Activated CD4-positive, alpha-beta T cell treated with anti-CD3 and anti-CD28 coated beads, Interleukin-2, amount 10 ng/mL, durations not matched to agents 24 days and 14 days (primary cell): ENCODE results near the gene IGSF21. TPM values are rescaled to one million over a fixed set of nuclear protein-coding genes. Genes with fewer than 3 reads are reported as not detected.
"Not testable (repeated sequence)": the region's sequence is repeated elsewhere in the genome, so short reads cannot be mapped to it uniquely, and the experiment has no call there.

Experiments used
- DNase-seq: peaks from one replicate; pipeline ENCODE4 v3.0.0; 2022
- H3K27ac Mint-ChIP-seq: one replicate; pipeline ENCODE4 v1.8.0; 2022; ENCODE audit warnings: mild to moderate bottlenecking, mixed read lengths
- H3K27me3 Mint-ChIP-seq: one replicate; pipeline ENCODE4 v1.8.0; 2022; ENCODE audit warnings: mixed read lengths
- H3K36me3 Mint-ChIP-seq: one replicate; pipeline ENCODE4 v1.8.0; 2022; ENCODE audit warnings: low read depth, mild to moderate bottlenecking, mixed read lengths
- H3K4me1 Mint-ChIP-seq: one replicate; pipeline ENCODE4 v1.8.0; 2021; ENCODE audit warnings: mixed read lengths
- H3K4me3 Mint-ChIP-seq: one replicate; pipeline ENCODE4 v1.8.0; 2022; ENCODE audit warnings: mild to moderate bottlenecking, moderate library complexity, mixed read lengths
- H3K9me3 Mint-ChIP-seq: one replicate; pipeline ENCODE4 v1.8.0; 2021; ENCODE audit warnings: mixed read lengths
- intact Hi-C: fragments of 100-400 bp; cut with micrococcal nuclease; formaldehyde crosslinking; loops from one replicate; pipeline ENCODE4 v1.15.1; 2023
- total RNA-seq: library from RNA; stranded (reverse); gene quantifications from 2 replicates; pipeline ENCODE4 v1.2.3, GENCODE V29; 2022

The IGSF21 gene
- total RNA-seq, 1 donor from 2014 or later: not detected

DNA sequence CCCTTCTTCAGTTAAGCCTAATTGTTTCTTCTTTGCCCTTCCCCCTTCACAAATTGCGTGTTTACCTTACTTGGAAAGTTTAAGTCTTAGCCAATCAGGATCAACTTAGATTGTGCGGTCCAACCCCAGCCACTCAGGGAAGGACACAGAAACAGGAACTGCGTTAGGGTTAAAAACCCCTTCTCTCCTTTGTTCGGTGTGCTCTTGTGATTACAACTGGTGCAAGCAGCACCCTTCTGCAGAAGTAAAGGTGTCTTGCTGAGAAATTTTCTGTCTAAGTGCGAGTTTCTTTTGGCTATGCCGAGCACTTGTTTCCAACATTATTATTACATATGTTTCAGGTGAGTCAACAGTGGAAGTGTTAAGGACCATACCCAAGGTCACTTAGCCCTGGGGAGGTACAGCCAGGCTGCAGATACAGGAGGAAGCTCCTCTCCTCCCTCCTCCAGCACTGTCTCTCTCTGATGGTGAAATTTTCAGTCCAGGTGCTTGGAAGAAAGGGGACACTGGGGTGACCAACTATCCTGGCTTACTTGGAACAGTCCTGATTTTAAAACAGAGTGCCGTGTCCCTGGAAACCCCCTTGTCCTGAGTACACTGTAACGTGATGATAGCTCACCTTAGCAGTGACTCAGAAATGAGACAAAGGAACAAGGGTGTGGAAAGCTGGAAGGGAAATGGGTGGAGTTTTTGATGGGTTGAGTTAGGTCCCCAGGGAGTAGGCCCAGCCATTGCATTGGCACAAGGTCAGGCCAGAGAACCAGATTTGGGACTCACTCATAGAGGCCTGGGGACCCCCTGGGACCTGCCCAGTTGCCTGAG is 304.4 kb downstream of the IGSF21 start:
- no peaks in the 10 kb centered on the region for H3K9me3 Mint-ChIP-seq

DNA sequence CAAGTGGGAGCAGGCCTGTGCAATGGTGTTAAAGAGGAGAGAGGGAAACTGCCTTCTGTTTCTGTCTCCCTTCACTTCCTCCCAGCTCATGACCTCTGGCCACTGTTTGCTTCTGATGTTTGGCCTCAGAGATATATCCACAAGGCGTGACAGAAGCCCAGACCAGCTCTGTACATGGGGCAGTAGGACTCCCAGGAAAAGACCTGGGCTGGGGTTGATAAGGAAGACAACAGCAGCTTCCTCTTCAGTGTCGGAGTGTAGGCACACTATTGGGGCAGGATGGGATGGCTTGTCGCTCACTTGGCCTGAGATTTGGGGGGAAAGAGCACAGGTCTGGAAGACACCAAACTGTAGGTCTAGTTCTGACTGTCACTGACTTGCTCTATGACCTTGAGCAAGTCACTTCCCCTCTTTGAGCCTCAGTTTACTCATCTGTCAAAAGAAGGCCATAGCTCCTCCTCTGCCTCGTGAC is 305.3 kb downstream of the IGSF21 start:
- no peaks in the 10 kb centered on the region for H3K27me3 Mint-ChIP-seq
- intact Hi-C loops: no loop called here
- H3K4me1 Mint-ChIP-seq: no peaks in the 10 kb centered on the region

More for the DNA sequence above, 304.4 kb downstream of the IGSF21 start:
- intact Hi-C loops: no loop called here
- Mint-ChIP-seq H3K27ac (no peak overlapping the region), H3K4me1 (no peaks in the 10 kb centered on the region), H3K4me3 (no peak overlapping the region), H3K27me3 (no peaks in the 10 kb centered on the region), H3K36me3 (no peaks in the 10 kb centered on the region)
- DNase-seq: no peak

DNA sequence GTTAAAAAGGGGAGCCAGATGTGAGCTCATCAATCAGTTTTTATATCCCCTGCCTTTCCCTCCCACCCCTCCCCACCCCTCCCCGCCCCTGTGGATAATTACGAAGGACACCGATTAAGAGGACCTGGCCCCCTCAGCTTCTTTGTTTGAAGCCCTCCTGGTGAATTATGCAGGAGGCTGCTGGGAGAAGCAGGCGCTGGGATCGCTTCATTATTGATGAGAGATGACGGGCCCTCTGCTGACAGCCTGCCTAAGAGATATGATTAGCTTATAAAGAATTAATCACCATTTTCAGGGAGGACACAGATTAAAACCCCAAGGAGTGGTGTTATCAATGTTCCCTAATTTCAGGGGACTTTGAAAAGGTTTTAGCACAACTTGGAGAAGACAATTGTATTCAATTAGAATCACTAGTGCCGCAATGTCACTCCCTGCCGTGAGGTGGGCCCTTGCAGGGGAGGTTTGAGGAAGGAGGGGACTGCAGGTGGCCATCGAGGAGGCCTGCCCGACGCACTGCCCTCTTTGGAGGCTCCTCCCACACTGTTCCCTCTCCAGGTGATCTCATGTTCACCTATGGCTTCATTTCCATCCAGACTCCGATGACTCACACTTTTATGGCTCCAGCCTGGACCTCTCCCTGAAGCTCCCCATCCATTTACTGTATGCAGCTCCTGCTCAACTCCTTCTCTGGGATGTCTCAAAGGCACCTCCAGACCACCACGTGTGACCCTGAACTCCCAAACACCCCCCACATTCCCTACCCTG is 306.1 kb downstream of the IGSF21 start:
- no peak for DNase-seq
- no peak overlapping the region for H3K4me3 Mint-ChIP-seq

More for the DNA sequence above, 305.3 kb downstream of the IGSF21 start:
- H3K4me3 Mint-ChIP-seq: no peak overlapping the region
- no peak for DNase-seq
- H3K36me3 Mint-ChIP-seq: no peaks in the 10 kb centered on the region
- no peaks in the 10 kb centered on the region for H3K9me3 Mint-ChIP-seq
- no peak overlapping the region for H3K27ac Mint-ChIP-seq

DNA sequence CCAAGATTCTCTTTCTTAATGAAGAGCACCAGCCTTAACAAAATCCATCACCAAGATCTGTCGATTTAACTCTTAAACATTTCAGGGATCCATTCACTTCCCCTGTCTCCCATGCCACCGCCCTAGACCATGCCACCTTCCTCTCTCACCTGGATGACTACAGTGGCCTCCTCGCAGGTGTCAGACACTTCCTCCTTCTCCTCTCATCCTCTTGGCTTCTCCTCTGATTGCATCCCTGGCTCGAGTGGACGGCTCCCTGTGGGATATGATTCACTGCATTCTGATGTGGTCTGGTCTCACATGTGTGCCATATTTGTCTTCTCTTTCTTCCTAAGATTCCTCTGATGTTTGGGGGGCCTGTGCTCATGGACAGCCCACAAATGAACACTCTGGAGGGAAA is 306.7 kb downstream of the IGSF21 start:
- Mint-ChIP-seq H3K27ac (no peak overlapping the region), H3K36me3 (no peaks in the 10 kb centered on the region), H3K9me3 (no peaks in the 10 kb centered on the region), H3K4me1 (no peaks in the 10 kb centered on the region), H3K4me3 (no peak overlapping the region), H3K27me3 (no peaks in the 10 kb centered on the region)
- intact Hi-C loops: no loop called here
- DNase-seq: no peak

More for the DNA sequence above, 306.1 kb downstream of the IGSF21 start:
- Mint-ChIP-seq H3K27me3 (no peaks in the 10 kb centered on the region), H3K27ac (no peak overlapping the region), H3K36me3 (no peaks in the 10 kb centered on the region), H3K9me3 (no peaks in the 10 kb centered on the region), H3K4me1 (no peaks in the 10 kb centered on the region)
- intact Hi-C loops: no loop called here

- intact Hi-C loops: no loop called here
- H3K36me3 Mint-ChIP-seq: no peaks in the 10 kb centered on the region
- DNase-seq: no peak
- H3K9me3 Mint-ChIP-seq: no peaks in the 10 kb centered on the region
- no peaks in the 10 kb centered on the region for H3K27me3 Mint-ChIP-seq
- H3K4me1 Mint-ChIP-seq: no peaks in the 10 kb centered on the region
- no peak overlapping the region for H3K4me3 Mint-ChIP-seq
- no peak overlapping the region for H3K27ac Mint-ChIP-seq
Measured at GRCh38 chr1:18414872-18415447, 307.4 kb downstream of the IGSF21 start.

DNA sequence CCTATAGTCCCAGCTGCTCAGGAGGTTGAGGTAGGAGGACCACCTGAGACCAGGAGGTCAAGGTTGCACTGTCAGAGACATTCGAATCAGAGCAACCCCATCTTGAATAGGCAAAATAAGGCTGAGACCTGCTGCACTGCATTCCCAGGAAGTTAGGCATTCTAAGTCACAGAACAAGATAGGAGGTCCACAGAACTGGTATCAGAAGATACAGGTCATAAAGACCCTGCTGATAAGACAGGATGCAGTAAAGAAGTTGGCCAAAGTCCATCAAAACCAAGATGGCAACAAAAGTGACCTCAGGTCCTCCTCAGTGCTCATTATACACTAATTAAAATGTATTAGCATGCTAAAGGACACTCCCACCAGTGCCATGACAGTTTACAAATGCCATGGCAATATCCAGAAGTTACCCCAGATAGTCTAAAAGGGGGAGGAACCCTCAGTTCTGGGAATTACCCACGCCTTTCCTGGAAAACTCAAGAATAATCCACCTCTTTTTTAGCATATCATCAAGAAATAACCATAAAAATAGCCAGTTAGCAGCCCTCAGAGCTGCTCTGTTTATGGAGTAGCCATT is 307.9 kb downstream of the IGSF21 start:
- Mint-ChIP-seq H3K9me3 (no peaks in the 10 kb centered on the region), H3K27ac (no peak overlapping the region), H3K4me3 (no peak overlapping the region), H3K36me3 (no peaks in the 10 kb centered on the region), H3K4me1 (no peaks in the 10 kb centered on the region), H3K27me3 (no peaks in the 10 kb centered on the region)
- no peak for DNase-seq
- intact Hi-C loops: no loop called here

DNA sequence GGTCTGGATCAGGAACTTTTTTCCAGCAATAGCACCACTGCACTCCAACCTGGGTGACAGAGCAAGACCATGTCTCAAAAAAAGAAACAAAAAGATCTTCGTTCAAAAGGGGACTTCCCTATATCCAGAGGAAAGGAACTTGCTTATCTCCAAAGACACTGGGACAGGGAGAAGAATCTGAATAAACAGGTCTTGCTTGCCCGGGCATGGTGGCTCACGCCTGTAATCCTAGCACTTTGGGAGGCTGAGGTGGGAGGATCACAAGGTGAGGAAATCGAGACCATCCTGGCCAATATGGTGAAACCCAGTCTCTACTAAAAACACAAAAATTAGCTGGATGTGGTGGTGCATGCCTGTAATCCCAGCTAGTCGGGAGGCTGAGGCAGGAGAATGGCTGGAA is 308.5 kb downstream of the IGSF21 start:
- H3K27me3 Mint-ChIP-seq, H3K27ac Mint-ChIP-seq, DNase-seq, H3K36me3 Mint-ChIP-seq, H3K9me3 Mint-ChIP-seq, H3K4me1 Mint-ChIP-seq, H3K4me3 Mint-ChIP-seq, intact Hi-C loops: not testable (repeated sequence)

GRCh38 chr1:18417316-18418269 is 310.0 kb downstream of the IGSF21 start:
- no peak overlapping the region for H3K27ac Mint-ChIP-seq
- no peaks in the 10 kb centered on the region for H3K27me3 Mint-ChIP-seq
- H3K4me3 Mint-ChIP-seq: no peak overlapping the region
- H3K4me1 Mint-ChIP-seq: no peaks in the 10 kb centered on the region
- no peaks in the 10 kb centered on the region for H3K9me3 Mint-ChIP-seq
- DNase-seq: no peak
- H3K36me3 Mint-ChIP-seq: no peaks in the 10 kb centered on the region
- intact Hi-C loops: no loop called here

- Mint-ChIP-seq H3K27ac (no peak overlapping the region), H3K9me3 (no peaks in the 10 kb centered on the region), H3K4me3 (no peak overlapping the region), H3K4me1 (no peaks in the 10 kb centered on the region), H3K27me3 (no peaks in the 10 kb centered on the region), H3K36me3 (no peaks in the 10 kb centered on the region)
- no peak for DNase-seq
- intact Hi-C loops: no loop called here
Measured at GRCh38 chr1:18419113-18419844, 311.7 kb downstream of the IGSF21 start.

DNA sequence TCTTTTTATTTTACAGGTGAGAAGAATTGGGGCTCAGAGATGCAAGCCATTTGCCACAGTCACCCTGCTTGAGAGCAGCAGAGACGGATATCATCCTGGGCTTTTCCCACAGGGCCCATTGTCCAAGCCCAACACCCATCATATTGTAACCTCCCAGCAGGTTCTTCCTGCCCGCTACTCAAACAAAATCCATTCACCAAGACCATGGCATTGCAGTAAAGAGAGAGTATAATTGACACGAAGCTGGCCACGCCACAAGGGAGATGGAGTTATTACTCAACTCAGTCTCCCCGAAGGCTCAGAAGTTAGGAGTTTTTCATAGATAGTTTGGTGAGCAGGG is 312.2 kb downstream of the IGSF21 start:
- no peaks in the 10 kb centered on the region for H3K36me3 Mint-ChIP-seq
- H3K9me3 Mint-ChIP-seq: no peaks in the 10 kb centered on the region
- H3K27me3 Mint-ChIP-seq: no peaks in the 10 kb centered on the region
- no peak for DNase-seq
- no peak overlapping the region for H3K27ac Mint-ChIP-seq
- intact Hi-C loops: no loop called here
- no peaks in the 10 kb centered on the region for H3K4me1 Mint-ChIP-seq
- H3K4me3 Mint-ChIP-seq: no peak overlapping the region

- intact Hi-C loops: no loop called here
- no peaks in the 10 kb centered on the region for H3K36me3 Mint-ChIP-seq
- H3K27me3 Mint-ChIP-seq: peaks cover 1% of the 10 kb centered on the region
Measured at GRCh38 chr1:18422076-18422777, 314.6 kb downstream of the IGSF21 start.

DNA sequence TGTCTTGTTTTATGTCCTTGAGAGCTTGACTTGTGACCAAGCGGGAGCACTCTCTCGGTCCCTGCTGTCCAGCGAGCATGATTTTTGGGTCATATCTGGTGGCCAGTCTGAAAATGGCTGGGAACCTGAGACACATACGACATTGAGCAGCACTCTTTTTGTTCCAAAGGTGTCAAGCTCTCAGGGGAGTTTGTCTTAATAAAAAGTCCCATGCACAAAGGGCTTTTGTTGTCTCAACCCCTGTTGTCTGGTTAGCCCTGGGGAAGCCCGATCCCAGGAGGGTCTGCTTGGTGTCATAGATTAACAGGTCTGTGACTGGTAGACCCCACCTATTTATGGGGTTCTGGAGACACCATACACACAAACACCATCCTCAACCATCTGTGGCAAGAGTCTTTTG is 315.4 kb downstream of the IGSF21 start:
- peaks cover 1% of the 10 kb centered on the region for H3K27me3 Mint-ChIP-seq
- no peak overlapping the region for H3K4me3 Mint-ChIP-seq
- no peaks in the 10 kb centered on the region for H3K4me1 Mint-ChIP-seq
- no peaks in the 10 kb centered on the region for H3K9me3 Mint-ChIP-seq
- no peaks in the 10 kb centered on the region for H3K36me3 Mint-ChIP-seq
- H3K27ac Mint-ChIP-seq: no peak overlapping the region
- DNase-seq: no peak
- intact Hi-C loops: no loop called here

More at GRCh38 chr1:18422076-18422777, 314.6 kb downstream of the IGSF21 start:
- Mint-ChIP-seq H3K4me1 (no peaks in the 10 kb centered on the region), H3K27ac (no peak overlapping the region), H3K4me3 (no peak overlapping the region), H3K9me3 (no peaks in the 10 kb centered on the region)
- no peak for DNase-seq
